Measurements from ENCODE around the gene BBIP1.
A peak's percentile ranks its signal among the peaks of the same experiment; 100 is the strongest.
"Not testable (repeated sequence)": the region's sequence is repeated elsewhere in the genome, so short reads cannot be mapped to it uniquely, and the experiment has no call there.

Gene BBIP1

GRCh38 chr10:110931769-110932381 lies 12.9 kb upstream of the BBIP1 start:
- in situ Hi-C loops (cut with HindIII; ENCODE audit: low pct_ligation_motif_present, low pct_unique_long_range_greater_than_20kb, low sequenced_read_pairs), result no loop called here
- DNase-seq, result no peak

- in situ Hi-C loops (cut with HindIII; ENCODE audit: low pct_ligation_motif_present, low pct_unique_long_range_greater_than_20kb, low sequenced_read_pairs), result no loop called here
- DNase-seq, result no peak
Observed at GRCh38 chr10:110927461-110927860, 8.5 kb upstream of the BBIP1 start.

GRCh38 chr10:110923856-110924493 lies 5.0 kb upstream of the BBIP1 start:
- peak; percentile 83 for DNase-seq
- in situ Hi-C loops (cut with HindIII; ENCODE audit: low pct_ligation_motif_present, low pct_unique_long_range_greater_than_20kb, low sequenced_read_pairs), result no loop called here

GRCh38 chr10:110919971-110920881 lies 1.2 kb upstream of the BBIP1 start:
- DNase-seq, result peak; percentile 57
- in situ Hi-C loops (cut with HindIII; ENCODE audit: low pct_ligation_motif_present, low pct_unique_long_range_greater_than_20kb, low sequenced_read_pairs), result no loop called here

GRCh38 chr10:110919349-110919931 lies 460 bp upstream of the BBIP1 start, which contains the start of gene SHOC2:
SHOC2 (plus strand) TSS chr10:110919604; CDS start chr10:110964359, 44,755 bp downstream.
- peak; percentile 75 for DNase-seq
- in situ Hi-C loops (cut with HindIII; ENCODE audit: low pct_ligation_motif_present, low pct_unique_long_range_greater_than_20kb, low sequenced_read_pairs), result no loop called here

- peak; percentile 98 for DNase-seq
- in situ Hi-C loops (cut with HindIII; ENCODE audit: low pct_ligation_motif_present, low pct_unique_long_range_greater_than_20kb, low sequenced_read_pairs), result no loop called here
Observed at GRCh38 chr10:110918269-110918642, 724 bp downstream of the BBIP1 start.

- DNase-seq, result peak; percentile 80
- in situ Hi-C loops (cut with HindIII; ENCODE audit: low pct_ligation_motif_present, low pct_unique_long_range_greater_than_20kb, low sequenced_read_pairs), result no loop called here
Observed at GRCh38 chr10:110916554-110917346, 2.2 kb downstream of the BBIP1 start.

GRCh38 chr10:110915600-110915999 lies 3.4 kb downstream of the BBIP1 start:
- in situ Hi-C loops (cut with HindIII; ENCODE audit: low pct_ligation_motif_present, low pct_unique_long_range_greater_than_20kb, low sequenced_read_pairs), result not testable (repeated sequence)

GRCh38 chr10:110915035-110915434 lies 3.9 kb downstream of the BBIP1 start:
- in situ Hi-C loops (cut with HindIII; ENCODE audit: low pct_ligation_motif_present, low pct_unique_long_range_greater_than_20kb, low sequenced_read_pairs), result no loop called here
- DNase-seq, result peak; percentile 70

More at GRCh38 chr10:110915600-110915999, 3.4 kb downstream of the BBIP1 start:
- not testable (repeated sequence) for DNase-seq

- no peak for DNase-seq
- in situ Hi-C loops (cut with HindIII; ENCODE audit: low pct_ligation_motif_present, low pct_unique_long_range_greater_than_20kb, low sequenced_read_pairs), result no loop called here
Observed at GRCh38 chr10:110914431-110914830, 4.5 kb downstream of the BBIP1 start.

- in situ Hi-C loops (cut with HindIII; ENCODE audit: low pct_ligation_motif_present, low pct_unique_long_range_greater_than_20kb, low sequenced_read_pairs), result no loop called here
- no peak for DNase-seq
Observed at GRCh38 chr10:110912374-110912773, 6.6 kb downstream of the BBIP1 start.

- DNase-seq, result no peak
- in situ Hi-C loops (cut with HindIII; ENCODE audit: low pct_ligation_motif_present, low pct_unique_long_range_greater_than_20kb, low sequenced_read_pairs), result no loop called here
Observed at GRCh38 chr10:110910138-110910537, 8.8 kb downstream of the BBIP1 start.

GRCh38 chr10:110903280-110904278 lies 15.4 kb downstream of the BBIP1 start:
- in situ Hi-C loops (cut with HindIII; ENCODE audit: low pct_ligation_motif_present, low pct_unique_long_range_greater_than_20kb, low sequenced_read_pairs), result no loop called here

GRCh38 chr10:110901954-110902819 lies 16.8 kb downstream of the BBIP1 start:
- in situ Hi-C loops (cut with HindIII; ENCODE audit: low pct_ligation_motif_present, low pct_unique_long_range_greater_than_20kb, low sequenced_read_pairs), result no loop called here
- peak; percentile 19 for DNase-seq

More at GRCh38 chr10:110903280-110904278, 15.4 kb downstream of the BBIP1 start:
- no peak for DNase-seq

GRCh38 chr10:110900983-110901382 lies 18.0 kb downstream of the BBIP1 start:
- in situ Hi-C loops (cut with HindIII; ENCODE audit: low pct_ligation_motif_present, low pct_unique_long_range_greater_than_20kb, low sequenced_read_pairs), result no loop called here
- DNase-seq, result no peak

GRCh38 chr10:110898391-110898790 lies 20.6 kb downstream of the BBIP1 start:
- DNase-seq, result no peak
- in situ Hi-C loops (cut with HindIII; ENCODE audit: low pct_ligation_motif_present, low pct_unique_long_range_greater_than_20kb, low sequenced_read_pairs), result no loop called here

All from ACHN (cell line).